Prostate gland (tissue), 2 donors: ENCODE results near the gene CAPN1. TPM values are rescaled to one million over a fixed set of nuclear protein-coding genes. Genes with fewer than 3 reads are reported as not detected.

Source experiments
- DNase-seq: peaks from one replicate; pipeline ENCODE4 v3.0.0-alpha.2; 2019; ENCODE audit warnings: low spot score
- H3K27ac ChIP-seq, 2 donors: fragments of 200-600 bp; sonication (generic); 2 replicates each; pipeline ENCODE4 v1.5.1; 2017 to 2019
- H3K27me3 ChIP-seq: fragments of 200-600 bp; sonication (generic); replicated peaks from 2 replicates; pipeline ENCODE4 v1.5.1; 2019; ENCODE audit not compliant: insufficient read depth
- H3K36me3 ChIP-seq, 2 donors: fragments of 200-600 bp; sonication (generic); 1 replicate in 1 of 2; 2 replicates in 1 of 2; pipeline versions ENCODE4 v1.5.1 to v1.8.1; 2017 to 2019
- H3K4me1 ChIP-seq: fragments of 200-600 bp; sonication (generic); replicated peaks from 2 replicates; pipeline ENCODE4 v1.5.1; 2019
- H3K4me3 ChIP-seq, 2 donors: fragments of 200-600 bp; sonication (generic); 2 replicates each; pipeline ENCODE4 v1.5.1; 2017 to 2019
- H3K9me3 ChIP-seq: fragments of 200-600 bp; sonication (generic); 2 replicates; pipeline ENCODE4 v1.5.1; 2017
- CTCF ChIP-seq, 4 experiments: fragments of 200-600 bp in 2 of 4; fragments of 450-650 bp in 2 of 4; sonication (generic) in 2 of 4; IDR thresholded peaks; 1 replicate in 3 of 4; 2 replicates in 1 of 4; pipeline ENCODE4 v1.5.1; 2016 to 2019; ENCODE audit warnings: antibody characterized with exemption in 4 of 4, mild to moderate bottlenecking in 2 of 4, moderate library complexity in 2 of 4
- POLR2A ChIP-seq: fragments of 450-650 bp; IDR thresholded peaks from one replicate; pipeline ENCODE4 v1.6.1; 2016; ENCODE audit warnings: antibody characterized with exemption, mild to moderate bottlenecking
- POLR2AphosphoS5 ChIP-seq: sonication (generic); formaldehyde crosslinking; IDR thresholded peaks from one replicate; pipeline ENCODE4 v1.6.1; 2017; ENCODE audit warnings: antibody characterized with exemption
- WGBS: methylation state at CpG from one replicate; pipeline ENCODE4 v1.1.5; 2018; 5-methylcytosine and 5-hydroxymethylcytosine counted together
- intact Hi-C: fragments of 100-400 bp; cut with DNase I; formaldehyde crosslinking; loops from one replicate; pipeline ENCODE4 v1.14.2; 2022
- total RNA-seq, 2 donors: library from RNA; depleted of rRNA; stranded (reverse); fragments of >200 nt; gene quantifications; one replicate each; pipeline ENCODE4 v1.1.0, GENCODE V29; 2016

Gene CAPN1
- total RNA-seq, 2 donors from 2014 or later = 215 to 374 TPM

GRCh38 chr11:65151331-65151899, 30.3 kb upstream of the CAPN1 start:
- intact Hi-C loops = no loop called here
- no peaks in the 10 kb centered on the region for H3K9me3 ChIP-seq
- H3K27me3 ChIP-seq = no peaks in the 10 kb centered on the region
- peak overlapping the region in 1 of 2 donors; percentile 58 for H3K27ac ChIP-seq
- TF ChIP-seq POLR2A = no peak
- TF ChIP-seq POLR2AphosphoS5 = no peak
- no peak for TF ChIP-seq CTCF (IDR thresholded peaks at IDR 0.05)
- H3K4me1 ChIP-seq = no peaks in the 10 kb centered on the region
- no peak overlapping the region for H3K4me3 ChIP-seq
- 83% methylated on average over 3 of the region's 3 CpGs for WGBS
- no peaks in the 10 kb centered on the region for H3K36me3 ChIP-seq
- no peak for DNase-seq

GRCh38 chr11:65152122-65152521, 29.6 kb upstream of the CAPN1 start:
- no peak overlapping the region for H3K27ac ChIP-seq
- WGBS = 84% methylated on average over 2 of the region's 2 CpGs

GRCh38 chr11:65156256-65156655, 25.5 kb upstream of the CAPN1 start:
- DNase-seq = no peak
- Histone ChIP-seq H3K27ac (no peak overlapping the region), H3K4me3 (no peak overlapping the region), H3K36me3 (no peaks in the 10 kb centered on the region), H3K4me1 (no peaks in the 10 kb centered on the region), H3K27me3 (no peaks in the 10 kb centered on the region), H3K9me3 (no peaks in the 10 kb centered on the region)
- 95% methylated on average over 3 of the region's 3 CpGs for WGBS
- intact Hi-C loops = no loop called here
- TF ChIP-seq CTCF (IDR thresholded peaks at IDR 0.05) = no peak
- no peak for TF ChIP-seq POLR2AphosphoS5
- TF ChIP-seq POLR2A = no peak

More at GRCh38 chr11:65152122-65152521, 29.6 kb upstream of the CAPN1 start:
- no peak for DNase-seq
- no peaks in the 10 kb centered on the region for H3K9me3 ChIP-seq
- no peaks in the 10 kb centered on the region for H3K4me1 ChIP-seq
- no peaks in the 10 kb centered on the region for H3K27me3 ChIP-seq
- no peak overlapping the region for H3K4me3 ChIP-seq
- intact Hi-C loops = no loop called here
- TF ChIP-seq CTCF (IDR thresholded peaks at IDR 0.05) = no peak
- TF ChIP-seq POLR2AphosphoS5 = no peak
- no peaks in the 10 kb centered on the region for H3K36me3 ChIP-seq

GRCh38 chr11:65156926-65157325, 24.8 kb upstream of the CAPN1 start:
- Histone ChIP-seq H3K27ac (no peak overlapping the region), H3K27me3 (no peaks in the 10 kb centered on the region), H3K4me3 (no peak overlapping the region), H3K9me3 (no peaks in the 10 kb centered on the region), H3K36me3 (no peaks in the 10 kb centered on the region), H3K4me1 (no peaks in the 10 kb centered on the region)
- TF ChIP-seq POLR2A (no peak), POLR2AphosphoS5 (no peak), CTCF (IDR thresholded peaks at IDR 0.05) (no peak)
- DNase-seq = no peak
- intact Hi-C loops = no loop called here
- WGBS = 93% methylated on average over 3 of the region's 3 CpGs

GRCh38 chr11:65157336-65157735, 24.4 kb upstream of the CAPN1 start:
- WGBS = 83% methylated on average over 3 of the region's 3 CpGs
- intact Hi-C loops = no loop called here
- no peak for DNase-seq
- Histone ChIP-seq H3K4me3 (no peak overlapping the region), H3K4me1 (no peaks in the 10 kb centered on the region), H3K9me3 (no peaks in the 10 kb centered on the region), H3K27ac (no peak overlapping the region), H3K27me3 (no peaks in the 10 kb centered on the region), H3K36me3 (no peaks in the 10 kb centered on the region)
- TF ChIP-seq POLR2A = no peak
- no peak for TF ChIP-seq CTCF (IDR thresholded peaks at IDR 0.05)
- TF ChIP-seq POLR2AphosphoS5 = no peak
